Vagina (tissue), 2 donors: ENCODE results near the gene DDN. TPM values are rescaled to one million over a fixed set of nuclear protein-coding genes. Genes with fewer than 3 reads are reported as not detected.

Experiments used
- DNase-seq, 2 donors: peaks; one replicate each; pipeline ENCODE4 v3.0.0-alpha.2; 2017; ENCODE audit errors: extremely low spot score in 2 of 2
- H3K27ac ChIP-seq: fragments of 200-600 bp; sonication (generic); one replicate; pipeline ENCODE4 v1.5.1; 2019
- H3K27me3 ChIP-seq: fragments of 200-600 bp; sonication (generic); one replicate; pipeline ENCODE4 v1.5.1; 2019
- H3K36me3 ChIP-seq, 2 donors: fragments of 200-600 bp; sonication (generic); one replicate each; pipeline ENCODE4 v1.5.1; 2017 to 2019
- H3K4me1 ChIP-seq: fragments of 200-600 bp; sonication (generic); one replicate; pipeline ENCODE4 v1.5.1; 2019
- H3K4me3 ChIP-seq, 2 donors: fragments of 200-600 bp; sonication (generic); 1 replicate in 1 of 2; 2 replicates in 1 of 2; pipeline ENCODE4 v1.5.1; 2016 to 2019
- H3K9me3 ChIP-seq: fragments of 200-600 bp; sonication (generic); one replicate; pipeline ENCODE4 v1.5.1; 2019
- POLR2A ChIP-seq, 2 donors: fragments of 450-650 bp; IDR thresholded peaks; one replicate each; pipeline ENCODE4 v1.6.1; 2017; ENCODE audit warnings: antibody characterized with exemption in 2 of 2, mild to moderate bottlenecking in 2 of 2, moderate library complexity in 2 of 2
- POLR2AphosphoS5 ChIP-seq, 2 donors: sonication (generic); formaldehyde crosslinking; IDR thresholded peaks; one replicate each; pipeline ENCODE4 v1.9.0; 2017; ENCODE audit warnings: antibody characterized with exemption in 2 of 2, mild to moderate bottlenecking in 2 of 2, low read depth in 1 of 2; ENCODE audit not compliant: insufficient read depth in 1 of 2
- intact Hi-C: fragments of 100-400 bp; cut with DNase I; formaldehyde crosslinking; loops from one replicate; pipeline ENCODE4 v1.15.1; 2023
- total RNA-seq: library from RNA; depleted of rRNA; stranded (reverse); fragments of >200 nt; gene quantifications from one replicate; pipeline ENCODE4 v1.2.3, GENCODE V29; 2016
- TF ChIP-seq, protein P1 (sequence below), 3 experiments: fragments of 450-650 bp in 2 of 3; fragments of 200-600 bp in 1 of 3; sonication (generic) in 1 of 3; IDR thresholded peaks; one replicate each; pipeline ENCODE4 v1.5.1; 2017 to 2019; ENCODE audit warnings: antibody characterized with exemption in 3 of 3, mild to moderate bottlenecking in 2 of 3, moderate library complexity in 2 of 3

DDN gene
- total RNA-seq, 1 donor from 2014 or later, result not detected

GRCh38 chr12:49031573-49032161 is 32.5 kb upstream of the DDN start:
- H3K9me3 ChIP-seq, result no peaks in the 10 kb centered on the region
- no peak for DNase-seq
- H3K27me3 ChIP-seq, result no peaks in the 10 kb centered on the region
- H3K4me3 ChIP-seq, result no peak overlapping the region
- H3K4me1 ChIP-seq, result no peaks in the 10 kb centered on the region
- TF ChIP-seq, protein P1, sequence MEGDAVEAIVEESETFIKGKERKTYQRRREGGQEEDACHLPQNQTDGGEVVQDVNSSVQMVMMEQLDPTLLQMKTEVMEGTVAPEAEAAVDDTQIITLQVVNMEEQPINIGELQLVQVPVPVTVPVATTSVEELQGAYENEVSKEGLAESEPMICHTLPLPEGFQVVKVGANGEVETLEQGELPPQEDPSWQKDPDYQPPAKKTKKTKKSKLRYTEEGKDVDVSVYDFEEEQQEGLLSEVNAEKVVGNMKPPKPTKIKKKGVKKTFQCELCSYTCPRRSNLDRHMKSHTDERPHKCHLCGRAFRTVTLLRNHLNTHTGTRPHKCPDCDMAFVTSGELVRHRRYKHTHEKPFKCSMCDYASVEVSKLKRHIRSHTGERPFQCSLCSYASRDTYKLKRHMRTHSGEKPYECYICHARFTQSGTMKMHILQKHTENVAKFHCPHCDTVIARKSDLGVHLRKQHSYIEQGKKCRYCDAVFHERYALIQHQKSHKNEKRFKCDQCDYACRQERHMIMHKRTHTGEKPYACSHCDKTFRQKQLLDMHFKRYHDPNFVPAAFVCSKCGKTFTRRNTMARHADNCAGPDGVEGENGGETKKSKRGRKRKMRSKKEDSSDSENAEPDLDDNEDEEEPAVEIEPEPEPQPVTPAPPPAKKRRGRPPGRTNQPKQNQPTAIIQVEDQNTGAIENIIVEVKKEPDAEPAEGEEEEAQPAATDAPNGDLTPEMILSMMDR (IDR thresholded peaks at IDR 0.05), result no peak
- TF ChIP-seq POLR2A (IDR thresholded peaks at IDR 0.05) (no peak), POLR2AphosphoS5 (IDR thresholded peaks at IDR 0.05; ENCODE audit: insufficient read depth in 1 of 2, low read depth in 1 of 2) (no peak)
- H3K36me3 ChIP-seq, result peaks cover 0 to 72% of the 10 kb centered on the region in 2 donors
- no peak overlapping the region for H3K27ac ChIP-seq
- intact Hi-C loops, result no loop called here

DNA sequence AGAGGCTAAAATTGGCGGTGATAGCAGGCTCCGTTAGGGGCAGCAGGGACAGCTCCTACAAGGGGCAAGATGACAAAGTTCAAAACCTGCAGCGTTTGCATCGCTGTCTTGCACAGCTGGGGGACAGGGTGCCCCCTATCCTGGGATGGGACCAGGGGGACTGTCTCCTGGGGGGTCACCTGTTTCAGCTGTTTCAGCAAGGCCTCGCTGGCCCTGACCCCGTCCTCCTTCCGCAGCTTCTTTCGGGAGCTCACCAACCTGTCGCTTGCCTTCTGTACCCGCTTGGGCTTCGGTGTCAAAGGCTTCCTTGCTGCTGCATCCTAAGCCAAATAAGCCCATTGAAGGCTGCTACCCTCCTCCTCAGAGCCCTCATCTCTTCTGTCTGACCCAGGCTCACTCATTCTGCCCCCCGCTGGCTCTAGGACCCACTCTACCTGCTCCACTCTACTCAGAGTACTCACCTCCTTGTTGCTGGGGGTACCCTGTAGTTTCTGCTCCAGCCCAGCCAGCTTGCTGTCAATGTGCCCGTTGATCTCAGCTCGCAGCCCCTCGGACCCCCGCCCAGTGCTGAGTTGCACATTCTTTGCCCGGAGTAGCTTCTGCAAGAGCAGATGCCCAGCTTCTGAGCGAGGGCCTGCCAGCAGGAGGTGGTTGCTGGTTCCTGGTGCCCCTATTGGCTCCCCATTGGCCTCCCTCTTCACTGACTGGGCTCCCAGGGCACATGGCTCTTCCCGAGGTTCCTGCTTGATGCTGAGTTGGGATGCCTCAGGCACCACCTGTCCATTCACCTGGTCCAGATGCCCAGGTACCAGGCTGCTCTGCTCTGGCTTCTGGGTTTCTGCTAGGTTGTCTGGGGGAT is 31.8 kb upstream of the DDN start:
- no peak for DNase-seq
- H3K4me1 ChIP-seq, result no peaks in the 10 kb centered on the region
- intact Hi-C loops, result no loop called here
- no peaks in the 10 kb centered on the region for H3K27me3 ChIP-seq
- H3K4me3 ChIP-seq, result no peak overlapping the region
- H3K27ac ChIP-seq, result no peak overlapping the region
- no peak for TF ChIP-seq POLR2AphosphoS5 (IDR thresholded peaks at IDR 0.05; ENCODE audit: insufficient read depth in 1 of 2, low read depth in 1 of 2)
- TF ChIP-seq, protein P1 (IDR thresholded peaks at IDR 0.05), result no peak
- no peak for TF ChIP-seq POLR2A (IDR thresholded peaks at IDR 0.05)
- H3K9me3 ChIP-seq, result no peaks in the 10 kb centered on the region
- peaks cover 0 to 76% of the 10 kb centered on the region in 2 donors for H3K36me3 ChIP-seq

DNA sequence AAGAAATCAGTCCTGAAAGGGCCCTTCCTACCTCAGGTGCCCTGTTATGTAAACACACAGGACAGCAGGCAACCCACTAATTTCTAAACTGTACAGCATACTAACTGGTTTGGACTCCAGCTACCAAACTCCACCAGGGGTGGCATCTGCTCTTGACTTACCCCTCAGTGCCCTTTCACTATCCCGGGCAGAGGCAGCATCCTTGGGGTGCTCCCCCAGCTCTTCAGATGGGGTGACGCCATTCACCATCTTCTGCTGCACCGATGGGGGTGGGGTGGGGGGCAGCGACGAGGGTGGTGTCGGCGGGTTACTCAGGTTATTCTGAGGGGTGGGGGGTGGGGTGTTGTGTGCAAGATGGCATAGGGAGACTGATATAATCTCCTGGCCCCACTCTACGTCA is 30.9 kb upstream of the DDN start:
- H3K4me1 ChIP-seq, result no peaks in the 10 kb centered on the region
- intact Hi-C loops, result no loop called here
- no peak overlapping the region for H3K27ac ChIP-seq
- TF ChIP-seq POLR2A (IDR thresholded peaks at IDR 0.05) (no peak), POLR2AphosphoS5 (IDR thresholded peaks at IDR 0.05; ENCODE audit: insufficient read depth in 1 of 2, low read depth in 1 of 2) (no peak)
- TF ChIP-seq, protein P1 (IDR thresholded peaks at IDR 0.05), result no peak
- no peak for DNase-seq
- H3K27me3 ChIP-seq, result no peaks in the 10 kb centered on the region
- no peak overlapping the region for H3K4me3 ChIP-seq
- H3K36me3 ChIP-seq, result peaks cover 0 to 80% of the 10 kb centered on the region in 2 donors
- no peaks in the 10 kb centered on the region for H3K9me3 ChIP-seq

DNA sequence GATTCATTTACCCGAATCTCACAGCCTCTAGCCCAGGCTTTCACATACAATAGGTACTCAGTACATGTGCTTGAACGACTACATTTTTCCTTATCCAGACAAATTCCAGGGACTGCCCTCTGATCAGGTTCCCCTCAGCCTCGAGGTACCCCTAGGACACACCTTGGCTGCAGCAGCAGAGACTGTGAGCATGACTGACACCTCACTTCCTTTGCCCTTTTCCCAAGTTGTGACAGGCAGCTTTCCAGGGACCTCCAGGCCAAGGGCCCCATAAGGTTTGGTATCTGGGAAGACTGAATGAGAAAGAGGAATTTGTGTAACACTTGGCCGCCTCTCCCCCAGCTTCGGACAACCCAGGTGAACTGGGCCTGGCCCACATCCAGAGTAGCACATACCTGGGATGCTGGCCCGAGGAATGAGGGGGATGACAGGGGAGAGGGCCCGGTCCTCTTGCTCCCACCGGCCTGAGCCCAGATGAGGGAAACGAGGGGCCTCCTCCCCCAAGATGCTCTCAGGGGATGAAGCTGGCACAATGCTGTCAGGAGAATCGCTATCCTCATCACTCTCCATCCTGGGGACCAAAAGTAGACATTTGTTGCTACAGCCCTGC is 29.6 kb upstream of the DDN start:
- Histone ChIP-seq H3K36me3 (peaks cover 0 to 78% of the 10 kb centered on the region in 2 donors), H3K4me3 (no peak overlapping the region), H3K9me3 (no peaks in the 10 kb centered on the region), H3K27ac (no peak overlapping the region), H3K27me3 (no peaks in the 10 kb centered on the region), H3K4me1 (no peaks in the 10 kb centered on the region)
- no peak for DNase-seq
- intact Hi-C loops, result no loop called here
- no peak for TF ChIP-seq POLR2A (IDR thresholded peaks at IDR 0.05)
- TF ChIP-seq POLR2AphosphoS5 (IDR thresholded peaks at IDR 0.05; ENCODE audit: insufficient read depth in 1 of 2, low read depth in 1 of 2), result no peak
- TF ChIP-seq, protein P1 (IDR thresholded peaks at IDR 0.05), result no peak
